Neuron (in vitro differentiated cells): ENCODE results near the gene KLHDC10.
"Not testable (repeated sequence)": the region's sequence is repeated elsewhere in the genome, so short reads cannot be mapped to it uniquely, and the experiment has no call there.

Experiments
- H2AFZ ChIP-seq: one replicate; pipeline ENCODE4 v1.6.1; 2013; ENCODE audit warnings: low read depth, mild to moderate bottlenecking, inconsistent platforms, low read length, moderate library complexity
- H3K27me3 ChIP-seq: one replicate; pipeline ENCODE4 v1.6.1; 2013; ENCODE audit warnings: low read length; ENCODE audit not compliant: insufficient read depth
- H3K36me3 ChIP-seq: one replicate; pipeline ENCODE4 v1.6.1; 2013; ENCODE audit warnings: low read length; ENCODE audit not compliant: insufficient read depth
- H3K4me1 ChIP-seq: one replicate; pipeline ENCODE4 v1.6.1; 2013; ENCODE audit warnings: low read length; ENCODE audit not compliant: insufficient read depth
- H3K4me3 ChIP-seq: 2 replicates; pipeline ENCODE4 v1.5.1; 2013; ENCODE audit warnings: mild to moderate bottlenecking, low read length, moderate library complexity
- H3K9me3 ChIP-seq: one replicate; pipeline ENCODE4 v1.6.1; 2013; ENCODE audit warnings: low read length

KLHDC10 gene

GRCh38 chr7:130087364-130087763 is 17.0 kb downstream of the KLHDC10 start:
- H3K9me3 ChIP-seq: peaks cover 4% of the 10 kb centered on the region
- H3K27me3 ChIP-seq: no peaks in the 10 kb centered on the region
- H3K4me1 ChIP-seq: no peaks in the 10 kb centered on the region
- H2AFZ ChIP-seq: no peak overlapping the region
- H3K36me3 ChIP-seq: peaks cover 14% of the 10 kb centered on the region
- no peak overlapping the region for H3K4me3 ChIP-seq

DNA sequence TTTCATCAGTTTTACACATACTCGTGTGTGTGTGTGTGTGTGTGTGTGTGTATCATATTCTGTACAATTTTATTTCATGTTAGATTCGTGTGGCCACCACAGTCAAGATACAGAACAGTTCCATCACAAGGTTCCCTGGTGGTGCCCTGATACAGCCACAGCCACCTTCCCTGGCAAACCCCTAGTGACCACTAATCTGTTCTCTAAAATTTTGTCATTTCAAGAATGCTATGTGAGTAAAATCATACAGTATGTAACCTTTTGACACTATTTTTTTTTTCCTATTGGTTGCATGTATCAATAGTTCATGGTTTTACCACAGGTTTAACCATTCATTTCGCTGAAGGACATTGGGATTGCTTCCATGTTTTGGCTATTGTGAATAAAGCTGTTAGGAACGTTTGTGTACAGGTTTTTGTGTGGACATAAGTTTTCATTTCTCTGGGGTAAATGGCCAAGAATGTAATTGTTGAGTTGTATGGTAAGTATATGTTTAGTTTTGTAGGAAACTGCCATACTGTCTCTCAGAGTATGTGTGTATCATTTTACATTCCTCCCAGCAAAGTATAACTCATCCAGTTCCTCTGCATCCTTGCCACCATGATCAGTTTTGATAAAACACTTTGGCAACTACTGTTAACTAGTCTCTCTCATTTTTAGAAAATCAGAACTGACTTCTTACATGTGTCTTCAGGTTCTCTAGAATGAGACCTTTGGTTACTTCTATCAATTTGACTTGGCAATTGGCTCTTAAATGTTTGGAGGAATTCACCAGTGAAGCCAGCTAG is 20.6 kb downstream of the KLHDC10 start:
- H3K27me3 ChIP-seq: no peaks in the 10 kb centered on the region
- H3K4me1 ChIP-seq: no peaks in the 10 kb centered on the region
- H3K4me3 ChIP-seq: no peak overlapping the region
- no peak overlapping the region for H2AFZ ChIP-seq
- H3K9me3 ChIP-seq: peaks cover 3% of the 10 kb centered on the region
- peaks cover 4% of the 10 kb centered on the region for H3K36me3 ChIP-seq

GRCh38 chr7:130091999-130092398 is 21.7 kb downstream of the KLHDC10 start:
- Histone ChIP-seq H3K9me3 (peaks cover 3% of the 10 kb centered on the region), H3K36me3 (peaks cover 4% of the 10 kb centered on the region), H2AFZ (no peak overlapping the region), H3K4me1 (no peaks in the 10 kb centered on the region), H3K4me3 (no peak overlapping the region), H3K27me3 (no peaks in the 10 kb centered on the region)

DNA sequence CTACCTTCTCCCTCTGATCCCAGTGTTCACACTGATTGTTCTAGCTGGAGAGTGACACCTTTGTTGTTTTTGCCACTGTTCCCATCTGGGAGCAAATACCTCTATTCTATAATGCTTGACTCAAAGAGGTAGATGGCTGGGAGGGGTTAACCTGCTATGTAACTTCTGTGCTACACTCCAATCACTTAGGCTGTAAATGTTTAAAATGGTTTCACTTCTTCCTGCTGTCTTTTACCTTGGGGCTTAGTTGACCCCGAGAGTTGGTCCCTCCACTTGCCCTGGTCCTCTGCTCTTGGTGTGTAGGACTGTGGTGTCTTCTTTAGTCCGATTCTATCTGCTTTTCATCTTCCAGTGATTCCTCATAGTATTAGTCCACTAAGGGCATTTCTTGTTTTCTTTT is 22.3 kb downstream of the KLHDC10 start:
- Histone ChIP-seq H3K27me3 (no peaks in the 10 kb centered on the region), H2AFZ (no peak overlapping the region), H3K36me3 (peaks cover 4% of the 10 kb centered on the region), H3K4me1 (no peaks in the 10 kb centered on the region), H3K4me3 (no peak overlapping the region), H3K9me3 (peaks cover 3% of the 10 kb centered on the region)

GRCh38 chr7:130095812-130096211 is 25.5 kb downstream of the KLHDC10 start:
- Histone ChIP-seq H3K4me3 (no peak overlapping the region), H3K4me1 (no peaks in the 10 kb centered on the region), H3K9me3 (no peaks in the 10 kb centered on the region), H3K27me3 (no peaks in the 10 kb centered on the region), H3K36me3 (peaks cover 1% of the 10 kb centered on the region), H2AFZ (no peak overlapping the region)

- Histone ChIP-seq H3K27me3 (no peaks in the 10 kb centered on the region), H3K4me1 (no peaks in the 10 kb centered on the region), H3K36me3 (no peaks in the 10 kb centered on the region), H3K4me3 (no peak overlapping the region), H3K9me3 (no peaks in the 10 kb centered on the region), H2AFZ (no peak overlapping the region)
Observed at GRCh38 chr7:130096243-130096827, 26.0 kb downstream of the KLHDC10 start.

GRCh38 chr7:130099331-130099730 is 29.0 kb downstream of the KLHDC10 start:
- Histone ChIP-seq H2AFZ (no peak overlapping the region), H3K9me3 (no peaks in the 10 kb centered on the region), H3K4me3 (no peak overlapping the region), H3K4me1 (no peaks in the 10 kb centered on the region), H3K36me3 (no peaks in the 10 kb centered on the region), H3K27me3 (no peaks in the 10 kb centered on the region)

- Histone ChIP-seq H3K4me1 (no peaks in the 10 kb centered on the region), H3K4me3 (no peak overlapping the region), H3K27me3 (no peaks in the 10 kb centered on the region), H3K36me3 (peaks cover 2% of the 10 kb centered on the region), H3K9me3 (no peaks in the 10 kb centered on the region), H2AFZ (no peak overlapping the region)
Observed at GRCh38 chr7:130102588-130102987, 32.3 kb downstream of the KLHDC10 start.

GRCh38 chr7:130107949-130108674 is 37.8 kb downstream of the KLHDC10 start:
- Histone ChIP-seq H3K36me3 (peaks cover 7% of the 10 kb centered on the region), H3K4me1 (no peaks in the 10 kb centered on the region), H3K4me3 (no peak overlapping the region), H3K9me3 (no peaks in the 10 kb centered on the region), H3K27me3 (no peaks in the 10 kb centered on the region), H2AFZ (no peak overlapping the region)

DNA sequence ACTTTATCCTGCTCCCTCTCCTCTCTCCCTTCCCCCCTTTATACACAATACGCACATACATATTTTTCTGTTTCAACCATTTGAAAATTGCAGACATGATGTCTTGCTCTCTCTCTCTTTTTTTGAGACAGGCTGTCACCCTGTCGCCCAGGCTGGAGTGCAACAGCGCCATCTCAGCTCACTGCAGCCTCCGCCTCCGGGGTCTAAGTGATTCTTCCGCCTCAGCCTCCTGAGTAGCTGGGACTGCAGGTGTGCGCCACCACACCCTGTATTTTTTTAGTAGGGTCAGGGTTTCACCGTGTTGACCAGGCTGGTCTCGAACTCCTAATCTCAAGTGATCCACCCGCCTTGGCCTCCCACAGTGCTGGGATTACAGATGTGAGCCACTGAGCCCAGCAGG is 38.5 kb downstream of the KLHDC10 start:
- Histone ChIP-seq H3K36me3 (peaks cover 7% of the 10 kb centered on the region), H3K4me3 (no peak overlapping the region), H2AFZ (no peak overlapping the region), H3K9me3 (no peaks in the 10 kb centered on the region), H3K4me1 (no peaks in the 10 kb centered on the region), H3K27me3 (no peaks in the 10 kb centered on the region)

DNA sequence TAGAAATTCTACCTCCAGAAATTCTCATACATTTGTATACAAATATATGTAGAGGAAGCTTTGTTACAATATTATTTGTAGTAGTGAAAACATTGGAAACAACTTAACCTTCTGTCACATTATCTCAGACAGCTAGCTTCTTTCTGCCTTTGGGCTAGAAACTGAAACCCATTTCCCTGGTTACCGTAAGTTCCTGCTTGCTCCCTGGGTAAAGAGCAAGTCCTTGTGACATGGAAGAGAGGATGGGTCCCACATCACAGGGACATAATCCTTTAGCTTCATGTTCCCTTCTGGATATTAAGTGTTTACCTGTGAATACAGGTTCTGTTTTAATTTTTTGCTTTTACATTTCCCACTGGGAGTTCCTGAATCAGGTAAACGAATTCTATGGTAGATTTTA is 41.8 kb downstream of the KLHDC10 start:
- Histone ChIP-seq H2AFZ (no peak overlapping the region), H3K9me3 (no peaks in the 10 kb centered on the region), H3K36me3 (peaks cover 6% of the 10 kb centered on the region), H3K4me3 (no peak overlapping the region), H3K4me1 (no peaks in the 10 kb centered on the region), H3K27me3 (no peaks in the 10 kb centered on the region)

DNA sequence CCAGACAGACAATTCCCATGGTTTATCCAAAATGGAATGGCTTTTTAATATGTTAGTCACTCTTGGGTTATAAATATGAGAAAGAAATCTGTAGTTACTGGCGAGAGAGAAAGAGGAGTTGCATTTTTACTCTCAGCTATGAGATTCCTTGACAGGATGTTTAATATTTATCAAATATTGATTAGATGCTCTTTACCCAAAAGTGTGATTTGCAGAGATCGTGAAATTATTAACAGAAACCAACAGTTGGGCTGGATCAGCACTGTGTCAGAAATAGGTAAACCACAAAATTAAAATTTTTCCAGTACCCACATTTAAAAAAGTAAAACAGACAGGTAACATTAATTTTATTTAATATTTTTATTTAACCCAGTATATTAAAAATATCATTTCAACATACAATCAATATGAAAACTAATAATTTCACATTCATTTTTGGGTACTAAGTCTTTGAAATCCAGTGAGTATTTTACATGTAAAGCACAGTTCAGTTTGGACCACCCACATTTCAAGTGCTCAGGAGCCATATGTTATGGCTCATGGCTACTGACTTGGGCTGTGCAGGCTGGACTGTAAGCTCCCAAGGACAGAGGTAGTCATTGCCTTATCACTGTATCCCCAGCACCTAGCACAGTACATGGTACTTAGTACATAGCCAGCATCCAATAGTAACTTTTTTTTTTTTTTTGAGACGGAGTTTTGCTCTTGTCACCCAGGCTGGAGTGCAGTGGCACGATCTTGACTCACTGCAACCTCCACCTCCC is 42.5 kb downstream of the KLHDC10 start:
- no peaks in the 10 kb centered on the region for H3K9me3 ChIP-seq
- no peaks in the 10 kb centered on the region for H3K4me1 ChIP-seq
- H3K4me3 ChIP-seq: no peak overlapping the region
- H3K27me3 ChIP-seq: no peaks in the 10 kb centered on the region
- H3K36me3 ChIP-seq: peaks cover 11% of the 10 kb centered on the region
- no peak overlapping the region for H2AFZ ChIP-seq

DNA sequence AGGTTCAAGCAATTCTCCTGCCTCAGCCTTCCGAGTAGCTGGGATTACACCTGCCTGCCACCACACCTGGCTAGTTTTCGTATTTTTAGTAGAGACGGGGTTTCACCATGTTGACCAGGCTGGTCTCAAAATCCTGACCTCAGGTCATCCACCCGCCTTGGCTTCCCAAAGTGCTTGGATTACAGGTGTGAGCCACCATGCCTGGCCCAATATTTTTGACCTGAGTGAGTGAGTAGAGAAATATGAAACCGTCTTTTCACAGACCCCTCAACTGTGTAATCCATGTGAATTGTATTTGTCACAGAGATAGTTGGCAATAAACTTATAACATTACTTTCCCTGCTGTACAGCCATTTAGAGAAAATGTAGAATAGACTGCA is 43.1 kb downstream of the KLHDC10 start:
- H3K4me3 ChIP-seq, H3K27me3 ChIP-seq, H3K4me1 ChIP-seq, H3K9me3 ChIP-seq, H2AFZ ChIP-seq: not testable (repeated sequence)
- peaks cover 15% of the 10 kb centered on the region for H3K36me3 ChIP-seq
